Fibroblast of gingiva (primary cell): ENCODE data around the gene PDGFB.
A peak's percentile ranks its signal among the peaks of the same experiment; 100 is the strongest.

Experiments used
- DNase-seq: peaks from one replicate; pipeline ENCODE4 v3.0.0-alpha.2; 2011; ENCODE audit warnings: low read depth

The PDGFB gene

DNA sequence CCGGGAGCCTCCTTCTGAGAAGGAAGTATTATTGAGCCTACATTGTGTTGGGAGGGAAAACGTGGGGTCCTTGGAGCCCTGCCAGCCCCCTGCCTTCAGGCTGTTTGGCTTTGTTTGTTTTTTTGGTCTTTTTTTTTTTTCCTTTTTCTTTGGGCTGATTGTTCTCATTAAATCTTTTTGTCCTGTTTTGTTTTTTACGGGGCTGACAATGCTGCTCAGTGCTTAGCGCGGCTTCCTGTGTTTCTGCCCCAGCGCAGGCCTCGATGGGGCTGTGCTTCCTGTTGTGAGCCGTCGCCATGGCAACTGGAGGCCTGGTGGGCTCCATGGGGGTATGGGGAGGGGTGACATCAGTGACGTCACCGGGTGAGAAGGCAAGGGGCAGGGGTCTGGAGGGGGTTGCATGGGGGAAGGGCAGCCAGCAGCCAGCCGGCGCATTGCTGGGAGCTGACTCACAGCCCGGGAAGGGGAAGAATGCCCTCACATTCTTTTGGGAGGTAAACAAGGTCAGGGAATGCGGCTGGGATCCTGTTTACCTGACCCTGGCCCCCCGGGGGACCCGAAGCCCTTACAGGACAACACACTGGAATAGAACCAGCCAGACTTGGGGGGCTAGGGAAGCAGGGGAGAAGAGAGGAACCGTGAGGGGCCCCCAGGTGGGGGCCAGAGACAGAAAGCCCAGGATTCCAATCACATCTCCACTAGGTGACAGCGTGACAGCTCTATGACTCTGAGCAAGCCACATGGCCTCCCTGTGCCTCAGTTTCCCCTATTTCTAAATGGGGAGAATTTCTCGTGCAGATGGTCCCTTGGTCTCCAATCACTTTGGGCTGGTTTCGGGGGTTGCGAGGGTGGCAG, 70.1 kb downstream of the PDGFB start:
- DNase-seq: peak; percentile 69

DNA sequence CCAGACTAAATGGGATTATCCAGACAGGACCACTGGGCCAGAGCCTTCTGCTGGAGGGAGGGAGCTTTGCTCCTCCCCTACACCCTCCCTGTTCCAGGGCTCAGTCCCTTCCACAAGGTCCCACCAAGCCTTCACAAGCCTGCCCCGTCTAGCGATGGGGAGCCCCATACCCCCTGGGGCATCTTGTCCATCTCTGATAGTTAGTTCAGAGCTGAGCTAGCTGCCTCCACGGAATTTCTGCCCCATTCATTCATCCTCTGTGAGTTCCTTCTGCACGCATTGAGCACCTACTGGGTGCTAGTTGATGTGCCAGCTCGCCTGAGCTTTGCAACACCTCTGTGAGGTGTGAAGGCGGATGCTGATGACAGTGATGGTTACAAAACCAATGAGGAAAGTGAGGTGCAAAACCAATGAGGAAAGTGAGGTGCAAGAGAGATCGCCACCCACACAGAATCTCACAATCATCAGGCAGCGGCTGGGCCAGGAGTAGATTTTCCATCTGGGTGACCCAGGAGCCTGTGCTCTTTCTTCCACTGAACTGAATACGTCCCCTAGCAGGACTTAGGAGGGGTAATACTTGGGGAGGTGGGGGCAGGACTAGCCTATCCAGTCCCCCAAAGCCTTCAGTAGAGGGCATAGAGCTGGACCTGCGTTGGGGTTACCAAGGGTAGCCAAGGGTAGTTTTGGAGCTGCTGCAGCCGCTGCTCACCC, 70.8 kb downstream of the PDGFB start:
- DNase-seq: no peak
